H1 (cell line): ENCODE measurements around the gene NCAM1. TPM values are rescaled to one million over a fixed set of nuclear protein-coding genes. Genes with fewer than 3 reads are reported as not detected.

Source experiments
- CTCF ChIA-PET: fragments of 300-600 bp; sonication (Branson Sonifier 250); formaldehyde crosslinking; loops from one replicate; lab custom pipeline; 2021; ENCODE audit not compliant: partially characterized antibody; lab: Charles Lee
- POLR2A ChIA-PET: fragments of 300-600 bp; sonication (Branson Sonifier 250); formaldehyde crosslinking; loops from one replicate; lab custom pipeline; 2021; ENCODE audit warnings: inconsistent platforms; ENCODE audit not compliant: partially characterized antibody; lab: Charles Lee
- DNase-seq, 2 experiments: peaks; one replicate each; pipeline versions ENCODE4 v3.0.0 to v3.0.0-alpha.2; 2010 to 2022; ENCODE audit warnings: low spot score in 2 of 2, low read depth in 1 of 2, mixed read lengths in 1 of 2
- FAIRE-seq: peaks from 2 replicates; lab custom pipeline; 2011; peaks lifted over from hg19 to GRCh38; lab: Jason Lieb, UNC
- H2AFZ ChIP-seq: 2 replicates; pipeline ENCODE4 v1.8.1; 2012; ENCODE audit warnings: low read length, inconsistent platforms
- H2AK5ac ChIP-seq: 2 replicates; pipeline ENCODE4 v1.6.1; 2013; ENCODE audit warnings: low read depth, low read length
- H2BK120ac ChIP-seq: replicated peaks from 2 replicates; pipeline ENCODE3; 2013; ENCODE audit warnings: low read depth, low read length, inconsistent platforms
- H2BK12ac ChIP-seq: 2 replicates; pipeline ENCODE4 v1.6.1; 2013; ENCODE audit warnings: low read depth, low read length
- H2BK15ac ChIP-seq: 2 replicates; pipeline ENCODE4 v1.6.1; 2013; ENCODE audit warnings: low read length
- H2BK20ac ChIP-seq: 2 replicates; pipeline ENCODE4 v1.6.1; 2013; ENCODE audit warnings: low read length
- H2BK5ac ChIP-seq: 2 replicates; pipeline ENCODE4 v1.6.1; 2013; ENCODE audit warnings: low read depth, low read length
- H3K14ac ChIP-seq: 2 replicates; pipeline ENCODE4 v1.6.1; 2013; ENCODE audit warnings: inconsistent platforms; ENCODE audit not compliant: insufficient read length
- H3K18ac ChIP-seq: 2 replicates; pipeline ENCODE4 v1.6.1; 2013; ENCODE audit warnings: low read length; ENCODE audit errors: extremely low read depth
- H3K23ac ChIP-seq: 2 replicates; pipeline ENCODE4 v1.6.1; 2013; ENCODE audit warnings: inconsistent platforms; ENCODE audit not compliant: insufficient read length
- H3K23me2 ChIP-seq: 2 replicates; pipeline ENCODE4 v1.6.1; 2013; ENCODE audit warnings: low read depth, low read length
- H3K27ac ChIP-seq: 2 replicates; pipeline ENCODE4 v1.6.1; 2011; ENCODE audit warnings: low read depth, low read length, inconsistent platforms
- H3K27me3 ChIP-seq, 4 experiments: replicated peaks in 1 of 4; 1 replicate in 1 of 4; 2 replicates in 3 of 4; pipeline versions ENCODE4 v1.6.1 to v1.8.1; 2011 to 2013; ENCODE audit warnings: low read length in 3 of 4, mild to moderate bottlenecking in 3 of 4, inconsistent platforms in 2 of 4, mixed read lengths in 2 of 4, moderate library complexity in 1 of 4; ENCODE audit not compliant: control insufficient read depth in 3 of 4, insufficient read depth in 3 of 4; ENCODE audit errors: extremely low read depth in 1 of 4
- H3K36me3 ChIP-seq, 4 experiments: 2 replicates each; pipeline versions ENCODE4 v1.6.1 to v1.8.1; 2011 to 2013; ENCODE audit warnings: mild to moderate bottlenecking in 4 of 4, low read length in 3 of 4, moderate library complexity in 2 of 4, control low read depth in 1 of 4, inconsistent platforms in 1 of 4; ENCODE audit not compliant: insufficient read depth in 4 of 4, control insufficient read depth in 2 of 4
- H3K4ac ChIP-seq: replicated peaks from 2 replicates; pipeline ENCODE3; 2013; ENCODE audit warnings: low read length, low read depth, mixed read lengths, inconsistent platforms; ENCODE audit not compliant: insufficient read length
- H3K4me1 ChIP-seq, 4 experiments: replicated peaks in 1 of 4; 1 replicate in 1 of 4; 2 replicates in 3 of 4; pipeline versions ENCODE4 v1.6.1 to v1.8.1; 2011 to 2013; ENCODE audit warnings: low read length in 3 of 4, inconsistent platforms in 2 of 4, mixed read lengths in 1 of 4; ENCODE audit not compliant: insufficient read depth in 4 of 4, control insufficient read depth in 3 of 4
- H3K4me2 ChIP-seq, 2 experiments: 2 replicates each; pipeline versions ENCODE4 v1.6.1 to v1.8.1; 2011 to 2013; ENCODE audit warnings: low read depth in 2 of 2, low read length in 2 of 2, control low read depth in 1 of 2, inconsistent platforms in 1 of 2, mild to moderate bottlenecking in 1 of 2; ENCODE audit not compliant: insufficient read depth in 1 of 2
- H3K4me3 ChIP-seq, 4 experiments: fragments of 200-600, 300-600 bp in 1 of 4; sonication (generic), shearing (Covaris generic), sonication (Bioruptor Twin) in 1 of 4; 2 replicates each; pipeline versions ENCODE4 v1.5.1 to v1.8.1; 2011 to 2016; ENCODE audit warnings: low read length in 4 of 4, low read depth in 3 of 4, control low read depth in 2 of 4, inconsistent platforms in 2 of 4, mild to moderate bottlenecking in 2 of 4, mixed read lengths in 1 of 4, moderate library complexity in 1 of 4; ENCODE audit not compliant: insufficient read depth in 2 of 4; ENCODE audit errors: extremely low read depth in 1 of 4
- H3K56ac ChIP-seq: replicated peaks from 2 replicates; pipeline ENCODE3; 2013; ENCODE audit warnings: low read depth, mild to moderate bottlenecking, mixed read lengths, low read length, inconsistent platforms; ENCODE audit not compliant: insufficient read length
- H3K79me1 ChIP-seq: 2 replicates; pipeline ENCODE4 v1.6.1; 2013; ENCODE audit warnings: low read depth, low read length, control low read depth
- H3K79me2 ChIP-seq, 2 experiments: 2 replicates each; pipeline versions ENCODE4 v1.6.1 to v1.8.1; 2012 to 2013; ENCODE audit warnings: low read length in 2 of 2, mild to moderate bottlenecking in 2 of 2, inconsistent platforms in 1 of 2; ENCODE audit not compliant: insufficient read depth in 2 of 2, control insufficient read depth in 1 of 2
- H3K9ac ChIP-seq, 4 experiments: replicated peaks in 1 of 4; 1 replicate in 1 of 4; 2 replicates in 3 of 4; pipeline versions ENCODE4 v1.6.1 to v1.8.1; 2011 to 2013; ENCODE audit warnings: low read depth in 3 of 4, low read length in 3 of 4, control low read depth in 2 of 4, mild to moderate bottlenecking in 2 of 4, moderate library complexity in 2 of 4, inconsistent platforms in 1 of 4; ENCODE audit errors: extremely low read depth in 1 of 4
- H3K9me3 ChIP-seq, 2 experiments: 2 replicates each; pipeline versions ENCODE4 v1.6.1 to v1.8.1; 2012 to 2013; ENCODE audit warnings: mild to moderate bottlenecking in 2 of 2, moderate library complexity in 2 of 2, control low read depth in 1 of 2, inconsistent platforms in 1 of 2, low read depth in 1 of 2, low read length in 1 of 2, mixed read lengths in 1 of 2; ENCODE audit not compliant: insufficient read depth in 2 of 2
- H4K20me1 ChIP-seq, 2 experiments: replicated peaks in 1 of 2; 2 replicates each; pipeline versions ENCODE3 to v1.8.1; 2011 to 2013; ENCODE audit warnings: inconsistent platforms in 2 of 2, low read length in 2 of 2, mild to moderate bottlenecking in 1 of 2; ENCODE audit not compliant: insufficient read depth in 2 of 2, control insufficient read depth in 1 of 2
- H4K5ac ChIP-seq: 2 replicates; pipeline ENCODE4 v1.6.1; 2013; ENCODE audit warnings: low read length, low read depth, mixed read lengths, inconsistent platforms; ENCODE audit not compliant: insufficient read length
- H4K8ac ChIP-seq: 2 replicates; pipeline ENCODE4 v1.8.0; 2013; ENCODE audit warnings: mild to moderate bottlenecking, moderate library complexity, low read length, inconsistent platforms; ENCODE audit not compliant: insufficient read depth; ENCODE audit errors: extremely low read depth
- H4K91ac ChIP-seq: replicated peaks from 2 replicates; pipeline ENCODE3; 2013; ENCODE audit warnings: low read length, mixed read lengths, inconsistent platforms; ENCODE audit not compliant: insufficient read length
- BCL11A ChIP-seq, 2 experiments: IDR thresholded peaks; one replicate each; pipeline ENCODE4 v1.6.1; 2011; ENCODE audit warnings: low read depth in 2 of 2, low read length in 2 of 2, mild to moderate bottlenecking in 2 of 2
- JUND ChIP-seq: IDR thresholded peaks from 2 replicates; pipeline ENCODE4 v1.6.1; 2011; ENCODE audit warnings: mild to moderate bottlenecking, improper control_type of control experiment, low read length
- RFX5 ChIP-seq: IDR thresholded peaks from 2 replicates; pipeline ENCODE4 v1.6.1; 2011; ENCODE audit warnings: low read depth, low read length, improper control_type of control experiment, borderline replicate concordance
- TAF7 ChIP-seq: optimal IDR thresholded peaks from 2 replicates; pipeline ENCODE3; 2011; ENCODE audit warnings: low read depth, mild to moderate bottlenecking, inconsistent platforms, low read length, moderate library complexity, borderline replicate concordance
- WGBS, 2 experiments: shearing (Covaris generic) in 1 of 2; methylation state at CpG; one replicate each; pipeline versions ENCODE4 v1.1.6 to v1.1.7; 2013 to 2015; ENCODE audit warnings: low lambda C conversion rate in 2 of 2, mixed read lengths in 2 of 2, inconsistent platforms in 1 of 2, low coverage in 1 of 2, missing lambda C conversion rate in 1 of 2; ENCODE audit not compliant: insufficient replicate concordance in 2 of 2, insufficient coverage in 1 of 2, insufficient read length in 1 of 2; ENCODE audit errors: extremely low coverage in 1 of 2, missing lambda C conversion rate in 1 of 2; 5-methylcytosine and 5-hydroxymethylcytosine counted together
- polyA plus RNA-seq, 7 experiments: library from polyadenylated mRNA; depleted of rRNA in 3 of 7; stranded (reverse) in 5 of 7; unstranded in 2 of 7; fragments of >200 nt in 5 of 7; fragments of 200-250 nt in 2 of 7; gene quantifications; 1 replicate in 5 of 7; 2 replicates in 1 of 7; 4 replicates in 1 of 7; pipeline versions ENCODE4 v1.2.1 to v1.2.3, GENCODE V29; 2011 to 2013; ENCODE audit warnings: missing spikeins in 2 of 7, mixed read lengths in 2 of 7
- total RNA-seq: library from RNA; stranded (reverse); fragmentation: NEBNext Ultra II Directional; extraction: Animal tissue kit (Norgen Biotek cat#: 25700); gene quantifications from 2 replicates; pipeline ENCODE4 v1.2.1, GENCODE V29; 2021

NCAM1 gene
- total and polyA plus RNA-seq, 2 of the 8 experiments (the other 6 are each of a cell fraction or from before 2014, with no cell fraction given) = 3.1 to 4.3 TPM

- no peaks in the 10 kb centered on the region for H3K79me2 ChIP-seq
- peaks cover 0 to 13% (median 6%) of the 10 kb centered on the region in 4 experiments; a peak in 6 of 7 replicates for H3K4me1 ChIP-seq
- H3K9ac ChIP-seq = no peak overlapping the region
- ChIA-PET POLR2A (no interaction called here), CTCF (interaction anchor here (1.0 to 1.2 kb wide), 2 partner anchors 215 to 216 kb away, joined by 3 to 4 read pairs; no protein-coding TSS in a partner anchor)
- H2BK15ac ChIP-seq = no peak overlapping the region
- H2BK20ac ChIP-seq = no peak overlapping the region
- H3K14ac ChIP-seq = no peak overlapping the region
- H4K8ac ChIP-seq = no peak overlapping the region
- no peak overlapping the region for H4K5ac ChIP-seq
- no peak overlapping the region for H2BK120ac ChIP-seq
- H3K27me3 ChIP-seq = peaks cover 0 to 8% (median 3%) of the 10 kb centered on the region in 4 experiments; a peak in 1 of 7 replicates
- H3K56ac ChIP-seq = no peak overlapping the region
- no peak overlapping the region for H4K91ac ChIP-seq
- H3K27ac ChIP-seq = no peak overlapping the region
- no peak overlapping the region for H2AK5ac ChIP-seq
- no peaks in the 10 kb centered on the region; a peak in 1 of 4 replicates for H3K9me3 ChIP-seq
- no peak for TF ChIP-seq JUND
- TF ChIP-seq TAF7 = no peak
- no peak for TF ChIP-seq BCL11A (IDR thresholded peaks at IDR 0.05; ENCODE audit: low read depth in 2 of 2, low read length in 2 of 2)
- TF ChIP-seq RFX5 = no peak
- H3K18ac ChIP-seq = no peak overlapping the region
- H3K4me3 ChIP-seq = no peak overlapping the region
- peaks cover 6% of the 10 kb centered on the region for H3K23me2 ChIP-seq
- no peaks in the 10 kb centered on the region for H4K20me1 ChIP-seq
- no peak overlapping the region for H2BK5ac ChIP-seq
- H2BK12ac ChIP-seq = no peak overlapping the region
- no peaks in the 10 kb centered on the region for H3K79me1 ChIP-seq
- DNase-seq = no peak
- no peak overlapping the region for H3K23ac ChIP-seq
- 89% methylated on average over 1 of the region's 1 CpG; no CpG with 5 or more reads in 1 of the 2 experiments for WGBS, 2 experiments
- no peaks in the 10 kb centered on the region for H3K36me3 ChIP-seq
- no peak overlapping the region for H3K4ac ChIP-seq
- no peak for FAIRE-seq
- H2AFZ ChIP-seq = no peak overlapping the region
- no peak overlapping the region for H3K4me2 ChIP-seq
These were observed 355.0 kb downstream of the NCAM1 start for GRCh38 chr11:113316256-113316655.
